HL-60 (cell line): ENCODE data around the gene AAMDC.

ENCODE experiments used
- DNase-seq, 2 experiments: peaks; one replicate each; pipeline ENCODE4 v3.0.0-alpha.2; 2010 to 2020; ENCODE audit warnings: low read depth in 1 of 2, low spot score in 1 of 2
- H3K27ac ChIP-seq: fragments of 250-450 bp; sonication (Bioruptor Pico); replicated peaks from 2 replicates; pipeline ENCODE4 v1.5.1; 2020; ENCODE audit warnings: mild to moderate bottlenecking, moderate library complexity
- H3K27me3 ChIP-seq: fragments of 250-450 bp; sonication (Bioruptor Pico); 2 replicates; pipeline ENCODE4 v1.5.1; 2021; ENCODE audit warnings: mild to moderate bottlenecking, moderate library complexity; ENCODE audit not compliant: insufficient read depth, poor library complexity, severe bottlenecking
- H3K4me3 ChIP-seq: replicated peaks from 2 replicates; pipeline ENCODE4 v1.5.1; 2011; ENCODE audit warnings: mild to moderate bottlenecking, control low read depth, low read length; ENCODE audit not compliant: insufficient read depth
- CTCF ChIP-seq: IDR thresholded peaks from one replicate; pipeline ENCODE4 v1.5.1; 2011; ENCODE audit warnings: low read length, control low read depth, inconsistent platforms; ENCODE audit not compliant: insufficient read depth
- GABPA ChIP-seq: IDR thresholded peaks from 2 replicates; pipeline ENCODE4 v1.6.1; 2012; ENCODE audit warnings: low read depth
- POLR2AphosphoS5 ChIP-seq: IDR thresholded peaks from 2 replicates; pipeline ENCODE4 v1.6.1; 2012; ENCODE audit warnings: low read depth
- REST ChIP-seq: IDR thresholded peaks from 2 replicates; pipeline ENCODE4 v1.6.1; 2012; ENCODE audit warnings: low read depth; ENCODE audit not compliant: insufficient replicate concordance
- SPI1 ChIP-seq: IDR thresholded peaks from 2 replicates; pipeline ENCODE4 v1.6.1; 2012; ENCODE audit warnings: low read depth, mild to moderate bottlenecking, borderline replicate concordance

AAMDC gene

GRCh38 chr11:77778118-77778517 is 42.8 kb upstream of the AAMDC start:
- no peak overlapping the region for H3K27ac ChIP-seq
- no peak overlapping the region for H3K4me3 ChIP-seq
- TF ChIP-seq SPI1: no peak
- no peak for TF ChIP-seq GABPA
- no peak for TF ChIP-seq REST
- no peak for TF ChIP-seq POLR2AphosphoS5
- TF ChIP-seq CTCF: no peak
- no peak for DNase-seq
- no peaks in the 10 kb centered on the region for H3K27me3 ChIP-seq

GRCh38 chr11:77778549-77778948 is 42.4 kb upstream of the AAMDC start:
- no peak overlapping the region for H3K4me3 ChIP-seq
- no peak for DNase-seq
- H3K27me3 ChIP-seq: no peaks in the 10 kb centered on the region
- no peak overlapping the region for H3K27ac ChIP-seq
- TF ChIP-seq POLR2AphosphoS5 (no peak), REST (no peak), CTCF (no peak), GABPA (no peak), SPI1 (no peak)

GRCh38 chr11:77779935-77780334 is 41.0 kb upstream of the AAMDC start:
- Histone ChIP-seq H3K27me3 (no peaks in the 10 kb centered on the region), H3K4me3 (no peak overlapping the region), H3K27ac (no peak overlapping the region)
- DNase-seq: no peak
- no peak for TF ChIP-seq GABPA
- peak; percentile 94 for TF ChIP-seq REST
- TF ChIP-seq SPI1: no peak
- no peak for TF ChIP-seq CTCF
- no peak for TF ChIP-seq POLR2AphosphoS5
